IPS-18c (cell line): Measurements from ENCODE around the gene OR10J4.

Experiments
- H3K4me3 ChIP-seq: 2 replicates; pipeline ENCODE4 v1.7.0; 2013; ENCODE audit warnings: low read depth, mild to moderate bottlenecking, low read length, moderate library complexity; ENCODE audit not compliant: insufficient read depth
- H3K9me3 ChIP-seq: one replicate; pipeline ENCODE4 v1.6.1; 2013; ENCODE audit warnings: mild to moderate bottlenecking, low read length, moderate library complexity; ENCODE audit not compliant: control insufficient read depth, insufficient read depth

Gene OR10J4

GRCh38 chr1:159469921-159470533 is 38.0 kb downstream of the OR10J4 start:
- Histone ChIP-seq H3K9me3 (no peaks in the 10 kb centered on the region), H3K4me3 (no peak overlapping the region)

GRCh38 chr1:159473335-159473734 is 41.3 kb downstream of the OR10J4 start:
- Histone ChIP-seq H3K9me3 (peaks cover 3% of the 10 kb centered on the region), H3K4me3 (no peak overlapping the region)

GRCh38 chr1:159474926-159475325 is 42.9 kb downstream of the OR10J4 start:
- H3K9me3 ChIP-seq, result peaks cover 3% of the 10 kb centered on the region
- no peak overlapping the region for H3K4me3 ChIP-seq
